Hepatocyte (in vitro differentiated cells): ENCODE measurements around the gene METTL23. TPM values are rescaled to one million over a fixed set of nuclear protein-coding genes. Genes with fewer than 3 reads are reported as not detected.
"Not testable (repeated sequence)": the region's sequence is repeated elsewhere in the genome, so short reads cannot be mapped to it uniquely, and the experiment has no call there.

Experiments
- DNase-seq: peaks from one replicate; pipeline ENCODE4 v3.0.0-alpha.2; 2016; ENCODE audit warnings: low spot score
- H2AFZ ChIP-seq: fragments of 200-600 bp; sonication (generic); 2 replicates; pipeline ENCODE4 v1.6.0; 2016; ENCODE audit warnings: antibody characterized with exemption, mild to moderate bottlenecking
- H3K27ac ChIP-seq: fragments of 200-600 bp; sonication (generic); 2 replicates; pipeline ENCODE4 v1.5.1; 2016; ENCODE audit warnings: mild to moderate bottlenecking
- H3K27me3 ChIP-seq: fragments of 200-600 bp; sonication (generic); 2 replicates; pipeline ENCODE4 v1.6.1; 2016
- H3K36me3 ChIP-seq: fragments of 200-600 bp; sonication (generic); replicated peaks from 2 replicates; pipeline ENCODE4 v1.5.1; 2016; ENCODE audit warnings: low read depth; ENCODE audit not compliant: insufficient read depth
- H3K4me1 ChIP-seq: fragments of 200-600 bp; sonication (generic); 2 replicates; pipeline ENCODE4 v1.5.1; 2016; ENCODE audit warnings: mild to moderate bottlenecking, moderate library complexity; ENCODE audit not compliant: insufficient read depth
- H3K4me2 ChIP-seq: fragments of 200-600 bp; sonication (generic); 2 replicates; pipeline ENCODE4 v1.6.0; 2016
- H3K4me3 ChIP-seq: fragments of 200-600 bp; sonication (generic); 2 replicates; pipeline ENCODE4 v1.5.1; 2016; ENCODE audit warnings: mild to moderate bottlenecking
- H3K79me2 ChIP-seq: fragments of 200-600 bp; sonication (generic); 2 replicates; pipeline ENCODE4 v1.6.0; 2017; ENCODE audit warnings: mild to moderate bottlenecking
- H3K9me2 ChIP-seq: fragments of 200-600 bp; sonication (generic); replicated peaks from 2 replicates; pipeline ENCODE4 v1.6.0; 2017; ENCODE audit warnings: mild to moderate bottlenecking; ENCODE audit not compliant: insufficient read depth
- H3K9me3 ChIP-seq: fragments of 200-600 bp; sonication (generic); 2 replicates; pipeline ENCODE4 v1.5.1; 2016; ENCODE audit warnings: low read depth, mild to moderate bottlenecking
- H4K20me1 ChIP-seq: fragments of 200-600 bp; sonication (generic); 2 replicates; pipeline ENCODE4 v1.6.0; 2016; ENCODE audit warnings: mild to moderate bottlenecking; ENCODE audit not compliant: insufficient read depth, poor library complexity, severe bottlenecking
- EZH2 ChIP-seq: fragments of 200-600 bp; sonication (generic); IDR thresholded peaks from 2 replicates; pipeline ENCODE4 v1.6.1; 2016; ENCODE audit warnings: antibody characterized with exemption, mild to moderate bottlenecking, borderline replicate concordance
- EZH2phosphoT487 ChIP-seq: fragments of 200-600 bp; sonication (generic); IDR thresholded peaks from one replicate; pipeline ENCODE4 v1.6.1; 2018; ENCODE audit warnings: antibody characterized with exemption, mild to moderate bottlenecking, low read depth, moderate library complexity; ENCODE audit not compliant: unreplicated experiment, severe bottlenecking
- WGBS: methylation state at CpG from one replicate; pipeline ENCODE4 v1.1.6; 2016; ENCODE audit warnings: low lambda C conversion rate; ENCODE audit errors: missing lambda C conversion rate; 5-methylcytosine and 5-hydroxymethylcytosine counted together
- polyA plus RNA-seq: library from polyadenylated mRNA; unstranded; fragments of >200 nt; fragmentation: Nextera tagmentation; extraction: Ambion mirVana; gene quantifications from 2 replicates; pipeline ENCODE4 v1.2.1, GENCODE V29; 2016
- total RNA-seq: library from RNA; depleted of rRNA; stranded (reverse); fragments of >200 nt; gene quantifications from 2 replicates; pipeline ENCODE4 v1.2.3, GENCODE V29; 2014
- TF ChIP-seq, protein P1 (sequence below): fragments of 200-600 bp; sonication (generic); IDR thresholded peaks from 2 replicates; pipeline ENCODE4 v1.5.1; 2016; ENCODE audit warnings: antibody characterized with exemption, mild to moderate bottlenecking; ENCODE audit not compliant: poor library complexity

The METTL23 gene
- total and polyA plus RNA-seq, 2 experiments from 2014 or later: 36.6 to 56.5 TPM

DNA sequence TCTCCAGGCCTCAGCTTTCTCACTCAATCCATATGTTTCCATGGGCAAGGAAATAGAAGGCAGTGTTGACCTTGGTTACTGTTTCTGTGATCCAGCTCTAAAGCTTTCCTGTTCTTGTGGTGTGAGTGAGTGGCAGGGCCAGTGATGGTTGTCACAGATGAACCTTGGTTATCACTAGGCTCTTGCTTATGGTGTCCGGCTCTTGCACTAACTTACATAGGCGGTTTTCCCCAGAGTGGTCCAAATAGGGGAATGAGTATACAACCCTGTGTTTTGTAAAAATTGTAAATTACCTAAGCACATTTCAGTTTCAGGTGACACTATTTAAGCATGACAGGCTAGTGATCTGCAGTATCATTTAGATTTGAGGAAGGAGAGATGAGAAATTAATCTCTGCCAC, 18.1 kb downstream of the METTL23 start:
- Histone ChIP-seq H3K4me3 (no peak overlapping the region), H4K20me1 (no peaks in the 10 kb centered on the region), H3K27ac (no peak overlapping the region), H3K9me3 (no peaks in the 10 kb centered on the region), H3K4me1 (peaks cover 9% of the 10 kb centered on the region), H3K36me3 (peaks cover 4% of the 10 kb centered on the region), H3K9me2 (no peaks in the 10 kb centered on the region), H2AFZ (no peak overlapping the region), H3K79me2 (peaks cover 19% of the 10 kb centered on the region), H3K27me3 (no peaks in the 10 kb centered on the region), H3K4me2 (no peak overlapping the region)
- 98% methylated on average over 2 of the region's 2 CpGs for WGBS
- TF ChIP-seq, protein P1, sequence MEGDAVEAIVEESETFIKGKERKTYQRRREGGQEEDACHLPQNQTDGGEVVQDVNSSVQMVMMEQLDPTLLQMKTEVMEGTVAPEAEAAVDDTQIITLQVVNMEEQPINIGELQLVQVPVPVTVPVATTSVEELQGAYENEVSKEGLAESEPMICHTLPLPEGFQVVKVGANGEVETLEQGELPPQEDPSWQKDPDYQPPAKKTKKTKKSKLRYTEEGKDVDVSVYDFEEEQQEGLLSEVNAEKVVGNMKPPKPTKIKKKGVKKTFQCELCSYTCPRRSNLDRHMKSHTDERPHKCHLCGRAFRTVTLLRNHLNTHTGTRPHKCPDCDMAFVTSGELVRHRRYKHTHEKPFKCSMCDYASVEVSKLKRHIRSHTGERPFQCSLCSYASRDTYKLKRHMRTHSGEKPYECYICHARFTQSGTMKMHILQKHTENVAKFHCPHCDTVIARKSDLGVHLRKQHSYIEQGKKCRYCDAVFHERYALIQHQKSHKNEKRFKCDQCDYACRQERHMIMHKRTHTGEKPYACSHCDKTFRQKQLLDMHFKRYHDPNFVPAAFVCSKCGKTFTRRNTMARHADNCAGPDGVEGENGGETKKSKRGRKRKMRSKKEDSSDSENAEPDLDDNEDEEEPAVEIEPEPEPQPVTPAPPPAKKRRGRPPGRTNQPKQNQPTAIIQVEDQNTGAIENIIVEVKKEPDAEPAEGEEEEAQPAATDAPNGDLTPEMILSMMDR: no peak
- TF ChIP-seq EZH2phosphoT487 (no peak), EZH2 (no peak)
- no peak for DNase-seq

DNA sequence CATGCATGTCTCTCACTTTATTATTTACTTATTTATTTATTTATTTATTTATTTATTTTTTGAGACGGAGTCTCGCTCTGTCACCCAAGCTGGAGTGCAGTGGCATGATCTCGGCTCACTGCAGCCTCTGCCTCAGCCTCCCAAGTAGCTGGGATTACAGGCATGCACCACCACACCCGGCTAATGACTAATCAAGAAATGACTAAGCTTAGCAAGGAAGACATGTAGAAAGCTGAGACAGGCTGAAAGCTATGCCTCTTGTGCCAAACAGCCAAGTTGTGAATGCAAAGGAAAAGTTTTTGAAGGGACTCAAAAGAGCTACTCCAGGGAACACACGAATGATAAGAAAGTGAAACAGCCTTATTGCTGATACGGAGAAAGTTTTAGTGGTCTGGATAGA, 19.1 kb downstream of the METTL23 start:
- peaks cover 13% of the 10 kb centered on the region for H3K79me2 ChIP-seq
- not testable (repeated sequence) for H2AFZ ChIP-seq, H3K9me3 ChIP-seq, H3K27me3 ChIP-seq, H3K9me2 ChIP-seq, H3K4me1 ChIP-seq, H3K4me2 ChIP-seq, H3K4me3 ChIP-seq, H3K27ac ChIP-seq, H4K20me1 ChIP-seq, H3K36me3 ChIP-seq, DNase-seq
- WGBS: 87% methylated on average over 6 of the region's 6 CpGs

DNA sequence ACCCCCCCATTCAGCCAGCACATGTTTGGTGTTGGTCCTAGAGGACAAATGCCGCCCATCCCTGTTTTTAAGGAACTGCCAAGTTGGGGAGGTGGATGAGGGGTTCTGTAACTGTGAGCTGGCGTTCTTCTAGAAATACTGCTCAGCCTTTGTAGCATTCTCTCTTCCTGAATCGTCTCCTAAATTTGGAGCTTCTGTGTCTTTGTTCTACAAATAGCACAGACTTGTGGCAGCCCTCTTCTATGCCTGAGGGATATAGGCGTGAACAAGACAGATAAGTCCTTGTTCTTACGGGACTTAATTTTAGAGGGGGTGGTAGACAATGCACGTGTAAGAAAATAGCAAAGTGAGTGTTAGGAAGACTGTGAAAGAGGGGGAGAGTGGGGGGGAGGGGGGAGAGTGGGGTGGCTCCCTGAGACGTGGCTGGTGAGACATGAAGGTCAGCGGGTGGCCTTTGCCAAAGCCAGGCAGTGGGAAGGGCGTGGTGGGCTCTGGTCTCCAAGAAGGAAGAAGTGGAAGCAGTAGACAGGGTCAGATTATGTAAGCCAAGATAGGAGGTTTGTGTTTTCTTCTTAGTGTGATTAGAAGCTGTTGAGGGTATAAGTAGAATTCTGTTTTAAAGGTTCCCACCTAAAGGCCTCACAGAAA, 21.2 kb downstream of the METTL23 start:
- WGBS: 93% methylated on average over 6 of the region's 9 CpGs
- Histone ChIP-seq H3K9me3 (no peaks in the 10 kb centered on the region), H3K4me3 (no peak overlapping the region), H3K27me3 (no peaks in the 10 kb centered on the region), H3K9me2 (no peaks in the 10 kb centered on the region), H3K36me3 (peaks cover 4% of the 10 kb centered on the region), H4K20me1 (no peaks in the 10 kb centered on the region), H3K4me2 (no peak overlapping the region), H3K27ac (no peak overlapping the region), H2AFZ (no peak overlapping the region), H3K79me2 (peaks cover 6% of the 10 kb centered on the region), H3K4me1 (no peaks in the 10 kb centered on the region)
- DNase-seq: no peak
- no peak for TF ChIP-seq EZH2phosphoT487
- TF ChIP-seq, protein P1: no peak
- TF ChIP-seq EZH2: no peak

DNA sequence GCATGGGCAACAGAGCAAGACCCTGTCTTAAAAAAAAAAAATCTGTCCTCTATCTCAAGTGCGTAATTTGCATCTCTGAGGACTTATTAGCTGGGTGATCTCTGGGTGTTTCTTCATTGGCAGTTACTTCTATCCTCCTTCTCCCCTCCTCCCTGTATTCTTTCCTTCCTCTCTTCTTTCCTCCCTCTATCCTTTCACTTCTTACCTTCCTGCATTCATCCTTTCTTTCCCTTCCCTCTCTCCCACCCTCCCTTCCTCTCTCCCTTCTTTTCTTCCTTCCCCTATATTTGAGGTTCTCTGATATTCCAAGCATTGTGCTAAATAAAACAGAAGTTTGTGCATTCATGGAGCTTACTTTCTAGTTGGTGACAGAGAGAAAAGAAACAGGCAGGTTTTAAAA, 22.0 kb downstream of the METTL23 start:
- H3K79me2 ChIP-seq: peaks cover 6% of the 10 kb centered on the region
- 100% methylated on average over 1 of the region's 1 CpG for WGBS
- no peaks in the 10 kb centered on the region for H3K9me2 ChIP-seq
- no peak for DNase-seq
- TF ChIP-seq EZH2phosphoT487 (no peak), EZH2 (no peak)
- TF ChIP-seq, protein P1: no peak
- H3K4me1 ChIP-seq: no peaks in the 10 kb centered on the region
- no peaks in the 10 kb centered on the region for H3K9me3 ChIP-seq
- H3K4me2 ChIP-seq: no peak overlapping the region
- H4K20me1 ChIP-seq: no peaks in the 10 kb centered on the region
- no peak overlapping the region for H2AFZ ChIP-seq
- H3K27ac ChIP-seq: no peak overlapping the region
- H3K36me3 ChIP-seq: peaks cover 4% of the 10 kb centered on the region
- no peak overlapping the region for H3K4me3 ChIP-seq
- H3K27me3 ChIP-seq: no peaks in the 10 kb centered on the region
